Right atrium auricular region (tissue), 2 donors: Measurements from ENCODE around the gene ARHGEF17. TPM values are rescaled to one million over a fixed set of nuclear protein-coding genes. Genes with fewer than 3 reads are reported as not detected.
"Not testable (repeated sequence)": the region's sequence is repeated elsewhere in the genome, so short reads cannot be mapped to it uniquely, and the experiment has no call there.

Experiments used
- DNase-seq: peaks from one replicate; pipeline ENCODE4 v3.0.0-alpha.2; 2019; ENCODE audit warnings: low spot score
- H3K27ac ChIP-seq, 2 donors: fragments of 200-600 bp; sonication (generic); 1 replicate in 1 of 2; 2 replicates in 1 of 2; pipeline ENCODE4 v1.5.1; 2016 to 2019
- H3K27me3 ChIP-seq, 2 donors: fragments of 200-600 bp; sonication (generic); one replicate each; pipeline versions ENCODE4 v1.5.1 to v1.6.0; 2017 to 2019
- H3K36me3 ChIP-seq: fragments of 200-600 bp; sonication (generic); one replicate; pipeline ENCODE4 v1.5.1; 2016
- H3K4me1 ChIP-seq, 2 donors: fragments of 200-600 bp; sonication (generic); one replicate each; pipeline versions ENCODE4 v1.5.1 to v1.6.0; 2017 to 2019
- H3K4me3 ChIP-seq, 2 donors: fragments of 200-600 bp; sonication (generic); 1 replicate in 1 of 2; 2 replicates in 1 of 2; pipeline ENCODE4 v1.5.1; 2017 to 2019; ENCODE audit warnings: mild to moderate bottlenecking in 1 of 2, moderate library complexity in 1 of 2
- H3K9me3 ChIP-seq, 2 donors: fragments of 200-600 bp; sonication (generic); one replicate each; pipeline ENCODE4 v1.5.1; 2019
- CTCF ChIP-seq, 2 donors: fragments of 200-600 bp; sonication (generic); IDR thresholded peaks; one replicate each; pipeline ENCODE4 v1.5.1; 2019; ENCODE audit warnings: antibody characterized with exemption in 2 of 2
- total RNA-seq, 2 donors: library from RNA; depleted of rRNA; stranded (reverse); fragments of >200 nt; gene quantifications; one replicate each; pipeline ENCODE4 v1.1.0, GENCODE V29; 2016

ARHGEF17 gene
- total RNA-seq, 2 donors from 2014 or later = 41.6 to 59.9 TPM

- TF ChIP-seq CTCF (IDR thresholded peaks at IDR 0.05) = no peak
- peaks cover 0 to 33% of the 10 kb centered on the region in 2 donors for H3K4me1 ChIP-seq
- no peak for DNase-seq
- H3K4me3 ChIP-seq = peak within 1 kb of the TSS; percentile 3 to 15
- no peaks in the 10 kb centered on the region for H3K9me3 ChIP-seq
- no peaks in the 10 kb centered on the region for H3K36me3 ChIP-seq
- no peaks in the 10 kb centered on the region for H3K27me3 ChIP-seq
- H3K27ac ChIP-seq = peak within 1 kb of the TSS in 1 of 2 donors; percentile 35
Observed at GRCh38 chr11:73271936-73272679, 36.0 kb upstream of the ARHGEF17 start, which contains the start of gene P2RY6. TSS of gene P2RY6 (plus strand) at chr11:73272338. CDS start at chr11:73296519, 24,181 bp downstream.

GRCh38 chr11:73272680-73273038, 35.4 kb upstream of the ARHGEF17 start:
- Histone ChIP-seq H3K27ac (no peak overlapping the region), H3K9me3 (no peaks in the 10 kb centered on the region), H3K36me3 (no peaks in the 10 kb centered on the region), H3K4me3 (peak overlapping the region; percentile 3 to 15), H3K27me3 (no peaks in the 10 kb centered on the region), H3K4me1 (peaks cover 0 to 33% of the 10 kb centered on the region in 2 donors)
- TF ChIP-seq CTCF (IDR thresholded peaks at IDR 0.05) = no peak
- DNase-seq = no peak

GRCh38 chr11:73273222-73273895, 34.7 kb upstream of the ARHGEF17 start:
- peaks cover 0 to 33% of the 10 kb centered on the region in 2 donors for H3K4me1 ChIP-seq
- no peaks in the 10 kb centered on the region for H3K27me3 ChIP-seq
- H3K4me3 ChIP-seq = peak overlapping the region in 1 of 2 donors; percentile 15
- TF ChIP-seq CTCF (IDR thresholded peaks at IDR 0.05) = no peak
- no peaks in the 10 kb centered on the region for H3K36me3 ChIP-seq
- H3K27ac ChIP-seq = peak overlapping the region in 1 of 2 donors; percentile 45
- no peak for DNase-seq
- no peaks in the 10 kb centered on the region for H3K9me3 ChIP-seq

GRCh38 chr11:73274191-73274590, 33.9 kb upstream of the ARHGEF17 start:
- H3K27ac ChIP-seq = not testable (repeated sequence)

GRCh38 chr11:73274722-73275380, 33.2 kb upstream of the ARHGEF17 start:
- peaks cover 0 to 28% of the 10 kb centered on the region in 2 donors for H3K4me1 ChIP-seq
- no peak overlapping the region for H3K4me3 ChIP-seq
- H3K36me3 ChIP-seq = no peaks in the 10 kb centered on the region
- DNase-seq = no peak
- no peak for TF ChIP-seq CTCF (IDR thresholded peaks at IDR 0.05)
- no peaks in the 10 kb centered on the region for H3K27me3 ChIP-seq
- no peaks in the 10 kb centered on the region for H3K9me3 ChIP-seq
- H3K27ac ChIP-seq = no peak overlapping the region

More at GRCh38 chr11:73274191-73274590, 33.9 kb upstream of the ARHGEF17 start:
- H3K27me3 ChIP-seq, DNase-seq, H3K36me3 ChIP-seq, H3K4me3 ChIP-seq, H3K9me3 ChIP-seq: not testable (repeated sequence)
- H3K4me1 ChIP-seq = peaks cover 0 to 33% of the 10 kb centered on the region in 2 donors

GRCh38 chr11:73275381-73275750, 32.7 kb upstream of the ARHGEF17 start:
- TF ChIP-seq CTCF (IDR thresholded peaks at IDR 0.05) = no peak
- Histone ChIP-seq H3K36me3 (no peaks in the 10 kb centered on the region), H3K9me3 (no peaks in the 10 kb centered on the region), H3K27ac (no peak overlapping the region), H3K4me3 (no peak overlapping the region), H3K4me1 (peaks cover 0 to 23% of the 10 kb centered on the region in 2 donors), H3K27me3 (no peaks in the 10 kb centered on the region)
- DNase-seq = no peak
